Endodermal cell (in vitro differentiated cells): ENCODE measurements around the gene PTPRO. TPM values are rescaled to one million over a fixed set of nuclear protein-coding genes. Genes with fewer than 3 reads are reported as not detected.

Experiments
- DNase-seq: peaks from one replicate; pipeline ENCODE4 v3.0.0-alpha.2; 2017
- H3K27ac ChIP-seq: 2 replicates; pipeline ENCODE4 v1.5.1; 2013; ENCODE audit warnings: mild to moderate bottlenecking, low read depth, low read length, moderate library complexity
- H3K27me3 ChIP-seq: 2 replicates; pipeline ENCODE4 v1.6.1; 2013; ENCODE audit warnings: mild to moderate bottlenecking, low read length, moderate library complexity; ENCODE audit not compliant: insufficient read depth, control insufficient read depth, poor library complexity, severe bottlenecking
- H3K36me3 ChIP-seq: 2 replicates; pipeline ENCODE4 v1.7.0; 2013; ENCODE audit warnings: mild to moderate bottlenecking, low read length, moderate library complexity; ENCODE audit not compliant: control insufficient read depth, insufficient read depth
- H3K4me1 ChIP-seq: one replicate; pipeline ENCODE4 v1.7.0; 2013; ENCODE audit warnings: low read length; ENCODE audit not compliant: control insufficient read depth, insufficient read depth
- H3K4me3 ChIP-seq: 2 replicates; pipeline ENCODE4 v1.5.1; 2013; ENCODE audit warnings: mild to moderate bottlenecking, low read length, moderate library complexity
- H3K9ac ChIP-seq: 2 replicates; pipeline ENCODE4 v1.6.1; 2013; ENCODE audit warnings: mild to moderate bottlenecking, low read length, moderate library complexity; ENCODE audit not compliant: poor library complexity, severe bottlenecking; ENCODE audit errors: extremely low read depth
- H3K9me3 ChIP-seq: 2 replicates; pipeline ENCODE4 v1.6.1; 2013; ENCODE audit warnings: mild to moderate bottlenecking, low read length, moderate library complexity; ENCODE audit not compliant: control insufficient read depth
- H3K27ac Mint-ChIP-seq: 2 replicates; pipeline ENCODE4 v1.8.0; 2020; ENCODE audit warnings: mixed read lengths
- H3K27me3 Mint-ChIP-seq: 2 replicates; pipeline ENCODE4 v1.8.0; 2021; ENCODE audit warnings: mild to moderate bottlenecking, mixed read lengths; ENCODE audit not compliant: insufficient read depth
- H3K36me3 Mint-ChIP-seq: 2 replicates; pipeline ENCODE4 v1.8.0; 2020; ENCODE audit warnings: low read depth, mixed read lengths
- H3K4me1 Mint-ChIP-seq: 2 replicates; pipeline ENCODE4 v1.8.0; 2020; ENCODE audit warnings: mixed read lengths
- H3K4me3 Mint-ChIP-seq: 2 replicates; pipeline ENCODE4 v1.8.0; 2020; ENCODE audit warnings: mild to moderate bottlenecking, moderate library complexity, mixed read lengths
- H3K9me3 Mint-ChIP-seq: 2 replicates; pipeline ENCODE4 v1.8.0; 2020; ENCODE audit warnings: mild to moderate bottlenecking, mixed read lengths
- WGBS, 2 experiments: methylation state at CpG; one replicate each; pipeline versions ENCODE4 v1.1.5 to v1.1.7; 2013; ENCODE audit warnings: missing lambda C conversion rate in 2 of 2, mixed read lengths in 1 of 2; ENCODE audit not compliant: insufficient coverage in 1 of 2, insufficient read length in 1 of 2; 5-methylcytosine and 5-hydroxymethylcytosine counted together
- total RNA-seq, 2 donors: library from RNA; stranded (reverse); fragmentation: NEBNext Ultra II Directional in 1 of 2; extraction: Animal tissue kit (Norgen Biotek cat#: 25700) in 1 of 2; gene quantifications; 2 replicates in 1 of 2; 3 replicates in 1 of 2; pipeline ENCODE4 v1.2.1, GENCODE V29; 2021
- TF ChIP-seq, protein P1 (sequence below): fragments of 200-600 bp; sonication (generic); conservative IDR thresholded peaks from 2 replicates; pipeline ENCODE4 v1.5.0; 2021; ENCODE audit warnings: antibody characterized with exemption, mild to moderate bottlenecking

The PTPRO gene
- total RNA-seq, 2 donors from 2014 or later, result 0.31 TPM; not detected in 1

GRCh38 chr12:15596174-15596573, 273.9 kb downstream of the PTPRO start:
- peaks cover 43% of the 10 kb centered on the region for H3K4me1 Mint-ChIP-seq
- no peaks in the 10 kb centered on the region for H3K9me3 ChIP-seq
- H3K4me3 Mint-ChIP-seq, result no peak overlapping the region
- no peak overlapping the region for H3K27ac ChIP-seq
- H3K9ac ChIP-seq, result no peak overlapping the region
- no peaks in the 10 kb centered on the region for H3K27me3 ChIP-seq
- no peaks in the 10 kb centered on the region for H3K4me1 ChIP-seq
- H3K4me3 ChIP-seq, result no peak overlapping the region
- H3K36me3 Mint-ChIP-seq, result no peaks in the 10 kb centered on the region
- no peaks in the 10 kb centered on the region for H3K27me3 Mint-ChIP-seq
- H3K27ac Mint-ChIP-seq, result no peak overlapping the region
- no peaks in the 10 kb centered on the region for H3K36me3 ChIP-seq
- DNase-seq, result no peak
- TF ChIP-seq, protein P1, sequence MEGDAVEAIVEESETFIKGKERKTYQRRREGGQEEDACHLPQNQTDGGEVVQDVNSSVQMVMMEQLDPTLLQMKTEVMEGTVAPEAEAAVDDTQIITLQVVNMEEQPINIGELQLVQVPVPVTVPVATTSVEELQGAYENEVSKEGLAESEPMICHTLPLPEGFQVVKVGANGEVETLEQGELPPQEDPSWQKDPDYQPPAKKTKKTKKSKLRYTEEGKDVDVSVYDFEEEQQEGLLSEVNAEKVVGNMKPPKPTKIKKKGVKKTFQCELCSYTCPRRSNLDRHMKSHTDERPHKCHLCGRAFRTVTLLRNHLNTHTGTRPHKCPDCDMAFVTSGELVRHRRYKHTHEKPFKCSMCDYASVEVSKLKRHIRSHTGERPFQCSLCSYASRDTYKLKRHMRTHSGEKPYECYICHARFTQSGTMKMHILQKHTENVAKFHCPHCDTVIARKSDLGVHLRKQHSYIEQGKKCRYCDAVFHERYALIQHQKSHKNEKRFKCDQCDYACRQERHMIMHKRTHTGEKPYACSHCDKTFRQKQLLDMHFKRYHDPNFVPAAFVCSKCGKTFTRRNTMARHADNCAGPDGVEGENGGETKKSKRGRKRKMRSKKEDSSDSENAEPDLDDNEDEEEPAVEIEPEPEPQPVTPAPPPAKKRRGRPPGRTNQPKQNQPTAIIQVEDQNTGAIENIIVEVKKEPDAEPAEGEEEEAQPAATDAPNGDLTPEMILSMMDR, result no peak
- WGBS, 2 experiments, result 86 to 96% methylated on average over 1 to 5 of the region's 5 CpGs
- no peaks in the 10 kb centered on the region for H3K9me3 Mint-ChIP-seq

- no peaks in the 10 kb centered on the region for H3K27me3 Mint-ChIP-seq
- H3K27ac Mint-ChIP-seq, result no peak overlapping the region
- no peak overlapping the region for H3K4me3 Mint-ChIP-seq
- H3K9ac ChIP-seq, result no peak overlapping the region
- no peak overlapping the region for H3K27ac ChIP-seq
- TF ChIP-seq, protein P1, result no peak
- H3K27me3 ChIP-seq, result no peaks in the 10 kb centered on the region
- H3K9me3 Mint-ChIP-seq, result no peaks in the 10 kb centered on the region
- H3K9me3 ChIP-seq, result no peaks in the 10 kb centered on the region
- H3K36me3 ChIP-seq, result no peaks in the 10 kb centered on the region
- H3K4me1 ChIP-seq, result no peaks in the 10 kb centered on the region
- WGBS, 2 experiments, result 72 to 90% methylated on average over 3 to 5 of the region's 5 CpGs
- no peak overlapping the region for H3K4me3 ChIP-seq
- H3K4me1 Mint-ChIP-seq, result peaks cover 39% of the 10 kb centered on the region
- DNase-seq, result no peak
- H3K36me3 Mint-ChIP-seq, result no peaks in the 10 kb centered on the region
Measured at GRCh38 chr12:15597125-15597830, 275.0 kb downstream of the PTPRO start.

DNA sequence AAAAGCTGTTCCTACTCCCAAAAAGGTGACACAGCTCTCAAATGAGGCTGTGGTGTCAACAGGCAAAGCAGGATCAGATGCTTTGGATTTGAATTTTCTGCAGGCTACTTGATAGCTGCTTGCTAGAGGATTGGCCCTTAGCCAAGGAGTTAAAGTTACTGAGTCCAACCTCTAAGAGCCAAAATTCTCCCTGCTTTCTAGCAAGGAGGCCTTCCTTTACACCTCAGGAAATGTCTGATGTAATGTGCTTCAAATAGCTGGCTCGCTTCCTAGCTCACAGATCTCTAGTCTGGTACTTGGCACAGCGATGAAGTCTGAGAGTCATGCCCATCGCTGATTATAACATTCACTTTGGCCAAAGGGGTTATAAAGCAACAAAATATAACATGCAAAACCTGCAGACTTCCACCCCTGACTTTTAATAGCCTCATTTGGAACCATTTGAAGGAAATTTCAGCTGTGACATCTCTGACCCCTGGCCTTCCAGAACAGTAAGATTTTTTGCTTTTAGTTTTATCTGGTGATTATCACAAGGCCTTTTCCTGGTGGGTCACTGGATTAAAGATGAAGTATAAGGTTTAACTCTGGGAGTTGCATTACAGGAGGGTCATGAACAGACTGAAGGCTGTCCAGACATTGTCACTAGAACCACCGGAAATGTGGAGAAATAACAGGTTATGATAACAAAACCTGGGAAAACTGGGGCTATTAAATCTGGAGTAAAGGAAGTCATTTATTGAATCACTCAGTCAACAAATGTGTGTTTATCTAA, 277.1 kb downstream of the PTPRO start:
- DNase-seq, result no peak

More for the DNA sequence above, 277.1 kb downstream of the PTPRO start:
- Histone ChIP-seq H3K36me3 (no peaks in the 10 kb centered on the region), H3K4me1 (no peaks in the 10 kb centered on the region), H3K27ac (no peak overlapping the region), H3K9ac (no peak overlapping the region), H3K4me3 (no peak overlapping the region), H3K9me3 (no peaks in the 10 kb centered on the region), H3K27me3 (no peaks in the 10 kb centered on the region)
- Mint-ChIP-seq H3K27ac (no peak overlapping the region), H3K9me3 (no peaks in the 10 kb centered on the region), H3K4me1 (peaks cover 26% of the 10 kb centered on the region), H3K27me3 (no peaks in the 10 kb centered on the region), H3K36me3 (no peaks in the 10 kb centered on the region), H3K4me3 (no peak overlapping the region)
- TF ChIP-seq, protein P1, result no peak
- 94 to 100% methylated on average over 4 of the region's 4 CpGs for WGBS, 2 experiments
